Keratinocyte (primary cell): ENCODE results near the gene SUGCT. TPM values are rescaled to one million over a fixed set of nuclear protein-coding genes. Genes with fewer than 3 reads are reported as not detected.

Experiments used
- DNase-seq: peaks from one replicate; pipeline ENCODE4 v3.0.0-alpha.2; 2011; ENCODE audit warnings: low read depth, missing footprints, low spot score
- FAIRE-seq: peaks from 2 replicates; lab custom pipeline; 2011; peaks lifted over from hg19 to GRCh38; lab: Jason Lieb, UNC
- H2AFZ ChIP-seq: 2 replicates; pipeline ENCODE4 v1.6.0; 2012; ENCODE audit warnings: low read length, control low read depth, inconsistent platforms; ENCODE audit not compliant: control insufficient read depth
- H3K27ac ChIP-seq: 2 replicates; pipeline ENCODE4 v1.5.1; 2011; ENCODE audit warnings: low read length; ENCODE audit not compliant: control insufficient read depth, insufficient read depth
- H3K27me3 ChIP-seq: 3 replicates; pipeline ENCODE4 v1.6.0; 2011; ENCODE audit warnings: low read length; ENCODE audit not compliant: control insufficient read depth, insufficient read depth; ENCODE audit errors: extremely low read depth
- H3K36me3 ChIP-seq, 2 experiments: 2 replicates in 1 of 2; 3 replicates in 1 of 2; pipeline ENCODE4 v1.5.1; 2011; ENCODE audit warnings: low read length in 2 of 2, mild to moderate bottlenecking in 1 of 2; ENCODE audit not compliant: control insufficient read depth in 2 of 2, insufficient read depth in 2 of 2; ENCODE audit errors: extremely low read depth in 1 of 2
- H3K4me1 ChIP-seq: 3 replicates; pipeline ENCODE4 v1.5.1; 2011; ENCODE audit warnings: low read length; ENCODE audit not compliant: control insufficient read depth, insufficient read depth; ENCODE audit errors: extremely low read depth
- H3K4me2 ChIP-seq: 3 replicates; pipeline ENCODE4 v1.6.0; 2011; ENCODE audit warnings: low read depth, low read length; ENCODE audit not compliant: control insufficient read depth, insufficient read depth; ENCODE audit errors: extremely low read depth
- H3K4me3 ChIP-seq, 3 experiments: fragments of 200-600 bp in 1 of 3; sonication (generic) in 1 of 3; 2 replicates in 2 of 3; 3 replicates in 1 of 3; pipeline ENCODE4 v1.5.1; 2011 to 2016; ENCODE audit warnings: low read length in 3 of 3, mild to moderate bottlenecking in 3 of 3, control low read depth in 2 of 3, inconsistent platforms in 1 of 3, low read depth in 1 of 3, mixed read lengths in 1 of 3, mixed run types in 1 of 3, moderate library complexity in 1 of 3; ENCODE audit not compliant: control insufficient read depth in 2 of 3, insufficient read depth in 2 of 3; ENCODE audit errors: extremely low read depth in 1 of 3
- H3K79me2 ChIP-seq: 2 replicates; pipeline ENCODE4 v1.6.0; 2012; ENCODE audit warnings: low read length; ENCODE audit not compliant: control insufficient read depth, insufficient read depth
- H3K9ac ChIP-seq: 3 replicates; pipeline ENCODE4 v1.6.0; 2011; ENCODE audit warnings: low read length; ENCODE audit not compliant: control insufficient read depth, insufficient read depth; ENCODE audit errors: extremely low read depth
- H3K9me1 ChIP-seq: 3 replicates; pipeline ENCODE4 v1.6.0; 2011; ENCODE audit warnings: low read length; ENCODE audit not compliant: control insufficient read depth, insufficient read depth; ENCODE audit errors: extremely low read depth
- H3K9me3 ChIP-seq: 2 replicates; pipeline ENCODE4 v1.5.1; 2012; ENCODE audit warnings: low read depth, low read length; ENCODE audit not compliant: control insufficient read depth
- H4K20me1 ChIP-seq: 3 replicates; pipeline ENCODE4 v1.6.0; 2011; ENCODE audit warnings: low read length; ENCODE audit not compliant: control insufficient read depth, insufficient read depth; ENCODE audit errors: extremely low read depth
- CTCF ChIP-seq, 3 experiments: IDR thresholded peaks in 1 of 3; conservative IDR thresholded peaks in 1 of 3; optimal IDR thresholded peaks in 1 of 3; 2 replicates in 2 of 3; 3 replicates in 1 of 3; pipeline versions ENCODE3 to v1.5.1; 2011; ENCODE audit warnings: low read length in 3 of 3, mild to moderate bottlenecking in 3 of 3, moderate library complexity in 2 of 3, control low read depth in 1 of 3, inconsistent platforms in 1 of 3; ENCODE audit not compliant: insufficient read depth in 2 of 3; ENCODE audit errors: extremely low read depth in 1 of 3
- EZH2 ChIP-seq: IDR thresholded peaks from one replicate; pipeline ENCODE4 v1.6.1; 2012; ENCODE audit warnings: inconsistent platforms, mild to moderate bottlenecking, low read length, moderate library complexity
- dilution Hi-C: fragments of 300-500 bp; cut with MboI; formaldehyde crosslinking; loops from one replicate; pipeline ENCODE4 v1.7.0; 2020; ENCODE audit warnings: low sequenced_read_pairs; ENCODE audit not compliant: extremely low pct_ligation_motif_present
- polyA plus RNA-seq, 5 experiments: library from polyadenylated mRNA; depleted of rRNA in 3 of 5; stranded (reverse) in 3 of 5; stranded (forward) in 1 of 5; unstranded in 1 of 5; fragments of >200 nt; gene quantifications; 1 replicate in 1 of 5; 2 replicates in 3 of 5; 3 replicates in 1 of 5; pipeline versions ENCODE4 v1.2.1 to v1.2.3, GENCODE V29; 2011 to 2012; ENCODE audit warnings: missing spikeins in 2 of 5, low read depth in 1 of 5, low replicate concordance in 1 of 5

Gene SUGCT
- polyA plus RNA-seq, 1 donor (not counting 4 experiments of a cell fraction or from before 2014, with no cell fraction given) = 134 TPM

GRCh38 chr7:40643664-40644063 lies 508.9 kb downstream of the SUGCT start:
- no peaks in the 10 kb centered on the region for H3K9me1 ChIP-seq
- no peaks in the 10 kb centered on the region for H3K4me1 ChIP-seq
- H3K4me3 ChIP-seq = no peak overlapping the region
- no peak overlapping the region for H2AFZ ChIP-seq
- DNase-seq (no peak), FAIRE-seq (no peak)
- H3K27ac ChIP-seq = no peak overlapping the region
- no peaks in the 10 kb centered on the region for H3K9me3 ChIP-seq
- TF ChIP-seq CTCF (optimal IDR thresholded peaks at IDR 0.05 in 1 of 3, IDR thresholded peaks at IDR 0.05 in 1 of 3, conservative IDR thresholded peaks at IDR 0.05 in 1 of 3; ENCODE audit: extremely low read depth in 1 of 3, insufficient read depth in 2 of 3, low read length in 3 of 3) (no peak), EZH2 (no peak)
- H3K79me2 ChIP-seq = no peaks in the 10 kb centered on the region
- no peak overlapping the region for H3K9ac ChIP-seq
- no peaks in the 10 kb centered on the region for H4K20me1 ChIP-seq
- H3K27me3 ChIP-seq = no peaks in the 10 kb centered on the region
- no peak overlapping the region for H3K4me2 ChIP-seq
- dilution Hi-C loops = no loop called here
- H3K36me3 ChIP-seq = no peaks in the 10 kb centered on the region

GRCh38 chr7:40644454-40645188 lies 509.8 kb downstream of the SUGCT start:
- no peak for DNase-seq
- H3K9me1 ChIP-seq = no peaks in the 10 kb centered on the region
- H3K27ac ChIP-seq = no peak overlapping the region
- FAIRE-seq = no peak
- H3K4me3 ChIP-seq = no peak overlapping the region
- no peaks in the 10 kb centered on the region for H3K79me2 ChIP-seq
- no peaks in the 10 kb centered on the region for H3K4me1 ChIP-seq
- dilution Hi-C loops = no loop called here
- no peaks in the 10 kb centered on the region for H4K20me1 ChIP-seq
- H3K9ac ChIP-seq = no peak overlapping the region
- no peak overlapping the region for H2AFZ ChIP-seq
- H3K9me3 ChIP-seq = no peaks in the 10 kb centered on the region
- no peaks in the 10 kb centered on the region for H3K27me3 ChIP-seq
- TF ChIP-seq CTCF (optimal IDR thresholded peaks at IDR 0.05 in 1 of 3, IDR thresholded peaks at IDR 0.05 in 1 of 3, conservative IDR thresholded peaks at IDR 0.05 in 1 of 3; ENCODE audit: extremely low read depth in 1 of 3, insufficient read depth in 2 of 3, low read length in 3 of 3) = no peak
- no peak for TF ChIP-seq EZH2
- H3K36me3 ChIP-seq = no peaks in the 10 kb centered on the region
- H3K4me2 ChIP-seq = no peak overlapping the region
